GM21526 (cell line): ENCODE data around the gene ZNF784.

Experiments
- ATAC-seq: cut with Tn5 transposase; IDR thresholded peaks from one replicate; pipeline ENCODE4 v1.9.1; 2021; ENCODE audit warnings: moderate library complexity; ENCODE audit not compliant: unreplicated experiment, low FRiP score

Gene ZNF784

GRCh38 chr19:55605637-55606470 is 18.5 kb downstream of the ZNF784 start, which contains the start of gene ZNF865:
TSS of gene ZNF865 (plus strand) at chr19:55605647. CDS start at chr19:55613619, 7,972 bp downstream.
- peak; percentile 14 for ATAC-seq

DNA sequence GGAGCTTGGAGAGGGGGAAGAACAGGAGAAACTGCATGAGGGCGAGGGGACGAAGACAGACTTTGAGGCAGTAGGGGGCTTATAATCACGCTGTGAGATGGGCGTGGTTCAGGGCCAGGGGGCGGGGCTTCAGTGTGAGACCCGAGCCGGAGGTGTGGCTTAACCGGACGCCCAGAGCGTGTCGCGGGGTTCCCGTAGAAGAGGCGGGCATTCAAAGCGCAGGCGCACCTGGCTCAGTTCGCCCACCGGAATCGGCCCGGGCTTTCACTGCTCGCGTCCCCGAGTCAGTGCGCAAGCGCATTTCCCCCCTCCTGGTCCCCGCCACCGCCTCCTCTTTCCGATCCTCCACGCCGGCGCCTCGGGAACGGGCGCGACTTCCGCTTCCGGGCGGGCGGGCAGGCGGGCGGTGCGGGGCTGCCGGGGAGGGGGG is 19.1 kb downstream of the ZNF784 start:
- ATAC-seq, result peak; percentile 50

GRCh38 chr19:55603581-55604292 is 20.6 kb downstream of the ZNF784 start:
- no peak for ATAC-seq

GRCh38 chr19:55603115-55603514 is 21.3 kb downstream of the ZNF784 start:
- ATAC-seq, result no peak

- no peak for ATAC-seq
These were observed 22.0 kb downstream of the ZNF784 start for GRCh38 chr19:55602104-55603001.

- ATAC-seq, result no peak
These were observed 23.3 kb downstream of the ZNF784 start for GRCh38 chr19:55601084-55601483.

DNA sequence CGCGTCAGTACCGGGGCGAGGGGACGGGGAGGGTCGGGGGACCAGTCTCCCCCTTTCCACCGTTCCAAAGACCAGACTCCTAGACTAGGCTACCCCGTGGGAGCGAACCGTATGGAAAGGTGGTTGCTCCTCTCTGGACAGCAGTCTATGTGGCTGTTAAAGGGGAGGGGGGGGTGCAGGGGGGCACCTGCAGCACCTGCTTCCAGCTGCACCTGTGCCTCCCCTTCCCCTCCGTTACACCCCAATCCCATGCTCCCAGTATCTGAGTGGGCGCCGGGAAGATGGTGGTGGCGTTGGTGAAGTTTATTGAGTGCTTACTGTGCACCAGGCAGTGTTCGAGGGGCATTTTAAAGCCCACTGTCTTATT is 23.7 kb downstream of the ZNF784 start:
- ATAC-seq, result no peak

GRCh38 chr19:55599842-55600661 is 24.3 kb downstream of the ZNF784 start, which contains the start of gene ZNF524:
TSS of gene ZNF524 (plus strand) at chr19:55600288. CDS start at chr19:55602113, 1,825 bp downstream.
- peak; percentile 30 for ATAC-seq

- ATAC-seq, result peak; percentile 49
These were observed 24.9 kb downstream of the ZNF784 start, which contains the start of gene FIZ1 for GRCh38 chr19:55599468-55599841. TSS of gene FIZ1 (minus strand) at chr19:55599517. CDS start at chr19:55597865, 1,652 bp downstream.

DNA sequence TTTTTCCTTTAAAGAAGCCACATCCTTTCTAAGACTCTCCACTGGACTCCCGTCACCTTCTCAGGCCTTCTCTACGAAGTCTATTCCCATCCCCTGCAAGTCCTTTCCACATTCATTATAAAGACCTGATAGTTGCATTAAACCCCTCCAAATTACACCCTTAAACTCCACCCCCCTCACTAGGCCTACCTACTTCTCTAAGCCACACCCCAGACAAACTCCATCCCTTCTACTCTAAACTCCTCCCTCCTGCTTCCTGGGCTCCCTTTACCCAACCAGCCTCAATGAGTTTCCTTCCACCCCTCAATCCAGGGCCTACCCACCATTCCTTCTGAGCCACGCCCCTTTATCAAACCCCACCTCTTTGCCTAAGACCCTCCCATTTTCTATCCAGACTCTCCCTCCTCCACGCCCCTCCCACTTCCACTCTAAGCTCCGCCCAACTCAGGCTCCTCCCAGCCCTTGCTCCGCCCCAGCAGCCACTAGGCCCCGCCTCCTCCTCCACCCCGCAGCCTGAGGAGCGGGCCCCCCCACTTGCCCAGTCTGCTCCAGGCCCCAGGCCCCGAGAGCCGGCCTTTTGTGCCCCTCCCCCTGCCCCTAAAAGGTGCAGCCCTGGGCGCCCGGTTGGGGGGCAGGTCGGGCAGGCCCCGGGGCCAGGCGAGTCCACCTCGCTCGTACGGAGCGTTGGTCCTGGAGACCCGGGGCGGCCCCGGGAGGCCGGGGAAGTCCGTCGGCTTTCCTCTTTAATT is 25.5 kb downstream of the ZNF784 start:
- ATAC-seq, result peak; percentile 40

- no peak for ATAC-seq
These were observed 26.3 kb downstream of the ZNF784 start for GRCh38 chr19:55598034-55598433.

GRCh38 chr19:55597501-55597921 is 26.9 kb downstream of the ZNF784 start:
- no peak for ATAC-seq

DNA sequence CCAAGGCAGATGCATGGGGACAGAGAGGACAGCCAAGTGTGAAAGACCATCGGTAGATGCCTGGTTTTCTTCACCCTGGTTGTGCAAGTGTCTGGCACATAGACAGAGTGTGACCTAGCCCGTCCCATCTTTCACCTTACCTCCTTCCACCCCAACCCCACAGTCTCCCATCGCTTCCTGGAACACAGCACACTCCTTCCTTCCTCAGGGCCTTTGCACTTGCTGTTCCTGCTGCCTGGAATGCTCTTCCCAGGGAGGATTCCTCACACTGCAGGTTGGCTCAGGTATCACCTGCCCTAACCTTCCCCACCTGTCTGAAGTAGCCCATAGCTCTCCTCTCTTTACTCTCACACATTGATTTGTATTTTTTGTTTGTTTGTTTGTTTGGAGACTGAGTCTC is 28.1 kb downstream of the ZNF784 start:
- ATAC-seq, result no peak

GRCh38 chr19:55594996-55595545 is 29.3 kb downstream of the ZNF784 start:
- no peak for ATAC-seq

GRCh38 chr19:55593096-55593772 is 31.1 kb downstream of the ZNF784 start:
- no peak for ATAC-seq

GRCh38 chr19:55592391-55593090 is 31.8 kb downstream of the ZNF784 start:
- no peak for ATAC-seq

DNA sequence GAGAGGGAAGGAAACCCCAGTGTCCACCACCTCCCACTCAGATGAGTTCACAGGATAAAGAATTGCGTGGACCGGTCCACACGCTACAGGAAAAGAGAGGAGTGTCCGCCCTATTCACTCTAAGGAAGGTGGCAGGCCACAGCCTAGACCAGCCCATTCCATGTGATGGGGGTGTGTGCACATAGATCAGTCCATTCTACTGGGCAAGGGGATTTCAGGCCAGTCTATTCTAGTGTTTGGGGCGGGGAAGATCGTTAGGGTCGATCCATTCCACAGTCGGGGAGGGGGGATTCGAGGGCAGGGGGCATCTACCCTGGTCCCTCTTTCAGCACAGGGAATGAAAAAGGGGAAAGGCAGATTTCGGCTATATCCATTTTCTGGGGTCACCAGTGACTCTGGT is 32.8 kb downstream of the ZNF784 start:
- ATAC-seq, result no peak

- ATAC-seq, result no peak
These were observed 33.7 kb downstream of the ZNF784 start for GRCh38 chr19:55590617-55591016.
